ENCODE results near the gene TRIP6.
"Not testable (repeated sequence)": the region's sequence is repeated elsewhere in the genome, so short reads cannot be mapped to it uniquely, and the experiment has no call there.

Gene TRIP6

DNA sequence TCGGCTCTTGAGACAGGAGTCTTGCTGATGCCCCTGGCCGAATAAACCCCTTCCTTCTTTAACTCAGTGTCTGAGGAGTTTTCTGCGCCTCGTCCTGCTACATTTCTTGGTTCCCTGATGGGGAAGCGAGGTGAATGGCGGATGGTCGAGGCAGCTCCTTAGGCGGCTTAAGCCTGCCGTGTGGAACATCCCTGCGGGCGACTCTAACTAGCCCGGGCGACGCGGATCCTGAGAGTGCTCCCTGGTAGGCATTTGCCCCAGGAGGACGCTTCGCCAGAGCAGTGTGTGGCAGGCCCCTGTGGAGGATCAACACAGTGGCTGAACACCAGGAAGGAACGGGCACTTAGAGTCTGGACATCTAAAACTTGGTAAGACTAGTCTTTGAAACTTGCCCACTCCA, 27.8 kb upstream of the TRIP6 start:
- DNase-seq = no peak

DNA sequence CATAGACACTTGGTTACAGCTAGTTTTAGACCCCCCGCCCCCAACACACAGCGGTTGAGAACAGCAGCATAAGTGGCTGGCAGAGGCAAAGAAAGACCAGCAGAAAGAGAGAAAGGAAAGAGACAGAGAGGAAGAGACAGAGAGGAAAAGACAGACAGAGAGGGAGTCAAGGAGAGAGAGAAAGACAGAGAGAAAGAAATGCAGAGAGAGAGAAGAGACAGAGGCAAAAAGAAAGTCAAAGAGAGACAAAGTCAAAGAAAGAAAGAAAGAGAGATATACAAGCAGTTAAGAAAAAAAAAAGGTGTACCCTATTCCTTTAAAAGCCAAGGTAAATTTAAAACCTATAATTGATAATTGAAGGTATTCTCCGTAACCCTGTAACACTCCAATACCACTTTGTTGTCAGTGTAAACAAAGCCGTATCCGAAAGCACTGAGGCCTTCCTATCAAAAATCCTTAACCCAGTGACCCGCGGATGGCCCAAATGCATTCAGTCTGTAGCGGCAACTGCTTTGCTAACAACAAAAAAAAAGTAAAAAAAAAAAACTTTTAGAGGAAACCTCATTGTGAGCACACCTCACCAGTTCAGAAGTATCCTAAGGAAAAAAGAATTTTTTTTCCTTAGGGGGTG, 26.6 kb upstream of the TRIP6 start:
- DNase-seq = no peak

GRCh38 chr7:100847360-100847759, 19.8 kb upstream of the TRIP6 start:
- no peak for DNase-seq

- DNase-seq = peak; percentile 80 to 82
These were observed 14.9 kb upstream of the TRIP6 start, which contains the start of gene SLC12A9 for GRCh38 chr7:100852048-100852872. Gene SLC12A9 (plus strand): TSS chr7:100852713. CDS start chr7:100854198, 1,485 bp downstream.

GRCh38 chr7:100854146-100854895, 12.9 kb upstream of the TRIP6 start:
- no peak for DNase-seq

GRCh38 chr7:100854899-100855298, 12.3 kb upstream of the TRIP6 start:
- DNase-seq = not testable (repeated sequence)

- no peak for DNase-seq
These were observed 11.7 kb upstream of the TRIP6 start for GRCh38 chr7:100855515-100855914.

GRCh38 chr7:100856871-100857282, 10.3 kb upstream of the TRIP6 start:
- DNase-seq = no peak

GRCh38 chr7:100859856-100860255, 7.3 kb upstream of the TRIP6 start:
- no peak for DNase-seq

DNA sequence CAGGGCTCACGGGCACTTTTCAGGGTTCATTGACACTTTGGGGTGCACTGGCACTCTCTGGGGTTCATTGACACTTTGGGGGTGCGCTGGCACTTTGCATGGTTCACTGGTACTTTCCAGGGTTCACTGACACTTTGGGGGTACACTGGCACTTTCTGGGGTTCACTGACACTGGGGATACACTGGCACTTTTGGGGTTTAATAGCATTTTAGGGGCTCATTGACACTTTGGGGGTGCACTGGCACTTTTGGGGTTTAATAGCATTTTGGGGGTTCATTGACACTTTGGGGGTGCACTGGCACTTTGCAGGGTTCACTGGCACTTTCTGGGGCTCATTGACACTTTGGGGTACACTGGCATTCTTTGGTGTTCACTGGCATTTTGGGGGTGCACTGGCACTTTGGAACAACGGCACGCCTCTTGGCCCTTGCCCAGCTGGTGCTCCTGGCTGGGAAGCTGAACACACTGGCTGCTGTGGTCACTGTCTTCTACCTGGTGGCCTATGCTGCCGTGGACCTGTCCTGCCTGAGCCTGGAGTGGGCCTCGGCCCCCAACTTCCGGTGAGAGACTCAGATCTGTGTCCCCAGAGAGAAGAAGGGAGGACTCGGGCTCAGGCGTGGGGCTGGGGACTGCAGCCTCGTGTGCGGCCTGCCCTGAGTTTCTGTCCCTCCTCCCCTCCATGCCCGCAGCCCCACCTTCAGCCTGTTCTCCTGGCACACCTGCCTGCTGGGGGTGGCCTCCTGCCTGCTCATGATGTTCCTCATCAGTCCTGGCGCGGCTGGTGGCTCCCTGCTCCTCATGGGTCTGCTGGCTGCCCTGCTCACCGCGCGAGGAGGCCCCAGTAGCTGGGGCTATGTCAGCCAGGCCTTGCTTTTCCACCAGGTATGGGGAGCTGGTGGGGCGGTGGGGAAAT, 6.2 kb upstream of the TRIP6 start:
- DNase-seq = no peak

DNA sequence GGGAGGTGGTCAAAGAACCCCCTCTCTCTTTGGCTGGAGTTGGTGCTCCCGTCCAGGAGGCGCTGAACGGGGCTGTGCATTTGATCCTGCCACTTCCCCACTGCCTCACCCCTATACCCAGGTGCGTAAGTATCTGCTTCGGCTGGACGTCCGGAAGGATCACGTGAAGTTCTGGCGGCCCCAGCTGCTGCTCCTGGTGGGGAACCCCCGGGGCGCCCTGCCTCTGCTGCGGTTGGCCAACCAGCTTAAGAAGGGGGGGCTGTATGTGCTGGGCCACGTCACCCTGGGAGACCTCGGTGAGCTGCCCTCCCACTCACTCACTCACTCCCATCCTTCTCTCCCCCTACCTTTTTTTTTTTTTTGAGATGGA, 5.6 kb upstream of the TRIP6 start:
- no peak for DNase-seq

GRCh38 chr7:100863406-100863950, 3.7 kb upstream of the TRIP6 start:
- DNase-seq = no peak

DNA sequence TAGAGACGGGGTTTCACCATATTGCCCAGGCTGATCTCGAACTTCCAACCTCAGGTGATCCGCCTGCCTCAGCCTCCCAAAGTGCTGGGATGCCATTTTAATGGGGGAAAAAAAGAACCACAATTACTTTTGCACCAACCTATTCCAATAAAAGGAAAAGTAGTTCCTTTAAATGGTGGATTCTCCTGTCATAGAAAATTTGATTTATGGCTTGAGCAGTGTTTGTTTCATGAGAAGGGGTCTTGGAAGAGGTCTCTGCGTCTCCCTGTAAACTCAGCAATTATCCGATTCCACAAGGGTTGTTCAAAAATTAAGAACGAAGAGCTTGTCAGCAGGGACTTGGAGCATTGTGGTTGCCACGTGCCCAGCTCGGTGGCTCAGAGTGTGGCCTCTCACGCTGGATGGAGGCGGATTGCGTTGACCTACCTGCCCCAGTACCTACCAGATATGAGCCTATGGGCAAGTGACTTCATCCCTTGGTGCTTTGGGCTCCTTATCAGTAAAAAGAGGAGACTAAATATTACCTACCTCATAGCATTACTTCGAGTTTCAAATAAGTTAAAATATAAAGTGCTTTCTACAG, 2.8 kb upstream of the TRIP6 start:
- DNase-seq = no peak

GRCh38 chr7:100865372-100865911, 1.7 kb upstream of the TRIP6 start:
- no peak for DNase-seq

- DNase-seq = no peak
These were observed 1.1 kb upstream of the TRIP6 start for GRCh38 chr7:100865938-100866728.

- no peak for DNase-seq
These were observed 503 bp upstream of the TRIP6 start for GRCh38 chr7:100866729-100867039.

- DNase-seq = no peak
These were observed 744 bp downstream of the TRIP6 start for GRCh38 chr7:100867776-100868485.

- no peak for DNase-seq
These were observed 6.6 kb downstream of the TRIP6 start for GRCh38 chr7:100873599-100874299.

- DNase-seq = no peak
These were observed 7.1 kb downstream of the TRIP6 start for GRCh38 chr7:100874300-100874576.
